ENCODE measurements around the gene NLRP3. TPM values are rescaled to one million over a fixed set of nuclear protein-coding genes. Genes with fewer than 3 reads are reported as not detected.

NLRP3 gene
- total and polyA plus RNA-seq, 2 experiments from 2014 or later: 0.42 TPM; not detected in 1

DNA sequence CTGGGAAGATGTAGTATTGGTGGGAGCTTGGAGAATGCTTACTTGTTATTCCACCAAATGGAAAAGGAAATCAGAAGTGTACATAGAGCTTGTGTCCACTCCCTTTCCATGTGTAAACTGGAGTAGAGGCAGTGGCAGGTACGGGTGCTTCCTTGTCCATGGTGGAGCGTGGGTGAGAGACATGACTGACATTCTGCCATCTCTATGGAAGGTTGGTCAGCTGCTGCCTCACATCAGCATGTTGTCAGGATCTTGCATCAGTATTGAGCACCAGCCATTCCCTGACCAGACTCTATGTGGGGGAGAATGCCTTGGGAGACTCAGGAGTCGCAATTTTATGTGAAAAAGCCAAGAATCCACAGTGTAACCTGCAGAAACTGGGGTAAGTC, 19.8 kb downstream of the NLRP3 start (continued):
- TF ChIP-seq, protein P1, sequence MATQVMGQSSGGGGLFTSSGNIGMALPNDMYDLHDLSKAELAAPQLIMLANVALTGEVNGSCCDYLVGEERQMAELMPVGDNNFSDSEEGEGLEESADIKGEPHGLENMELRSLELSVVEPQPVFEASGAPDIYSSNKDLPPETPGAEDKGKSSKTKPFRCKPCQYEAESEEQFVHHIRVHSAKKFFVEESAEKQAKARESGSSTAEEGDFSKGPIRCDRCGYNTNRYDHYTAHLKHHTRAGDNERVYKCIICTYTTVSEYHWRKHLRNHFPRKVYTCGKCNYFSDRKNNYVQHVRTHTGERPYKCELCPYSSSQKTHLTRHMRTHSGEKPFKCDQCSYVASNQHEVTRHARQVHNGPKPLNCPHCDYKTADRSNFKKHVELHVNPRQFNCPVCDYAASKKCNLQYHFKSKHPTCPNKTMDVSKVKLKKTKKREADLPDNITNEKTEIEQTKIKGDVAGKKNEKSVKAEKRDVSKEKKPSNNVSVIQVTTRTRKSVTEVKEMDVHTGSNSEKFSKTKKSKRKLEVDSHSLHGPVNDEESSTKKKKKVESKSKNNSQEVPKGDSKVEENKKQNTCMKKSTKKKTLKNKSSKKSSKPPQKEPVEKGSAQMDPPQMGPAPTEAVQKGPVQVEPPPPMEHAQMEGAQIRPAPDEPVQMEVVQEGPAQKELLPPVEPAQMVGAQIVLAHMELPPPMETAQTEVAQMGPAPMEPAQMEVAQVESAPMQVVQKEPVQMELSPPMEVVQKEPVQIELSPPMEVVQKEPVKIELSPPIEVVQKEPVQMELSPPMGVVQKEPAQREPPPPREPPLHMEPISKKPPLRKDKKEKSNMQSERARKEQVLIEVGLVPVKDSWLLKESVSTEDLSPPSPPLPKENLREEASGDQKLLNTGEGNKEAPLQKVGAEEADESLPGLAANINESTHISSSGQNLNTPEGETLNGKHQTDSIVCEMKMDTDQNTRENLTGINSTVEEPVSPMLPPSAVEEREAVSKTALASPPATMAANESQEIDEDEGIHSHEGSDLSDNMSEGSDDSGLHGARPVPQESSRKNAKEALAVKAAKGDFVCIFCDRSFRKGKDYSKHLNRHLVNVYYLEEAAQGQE (IDR thresholded peaks at IDR 0.05; ENCODE audit: unreplicated experiment): no peak
- TF ChIP-seq STAT1 (IDR thresholded peaks at IDR 0.05; ENCODE audit: unreplicated experiment) (no peak), NANOG (IDR thresholded peaks at IDR 0.05; ENCODE audit: borderline replicate concordance) (no peak), EZH2 (IDR thresholded peaks at IDR 0.05; ENCODE audit: low read depth, unreplicated experiment) (no peak)
- TF ChIP-seq, protein P2, sequence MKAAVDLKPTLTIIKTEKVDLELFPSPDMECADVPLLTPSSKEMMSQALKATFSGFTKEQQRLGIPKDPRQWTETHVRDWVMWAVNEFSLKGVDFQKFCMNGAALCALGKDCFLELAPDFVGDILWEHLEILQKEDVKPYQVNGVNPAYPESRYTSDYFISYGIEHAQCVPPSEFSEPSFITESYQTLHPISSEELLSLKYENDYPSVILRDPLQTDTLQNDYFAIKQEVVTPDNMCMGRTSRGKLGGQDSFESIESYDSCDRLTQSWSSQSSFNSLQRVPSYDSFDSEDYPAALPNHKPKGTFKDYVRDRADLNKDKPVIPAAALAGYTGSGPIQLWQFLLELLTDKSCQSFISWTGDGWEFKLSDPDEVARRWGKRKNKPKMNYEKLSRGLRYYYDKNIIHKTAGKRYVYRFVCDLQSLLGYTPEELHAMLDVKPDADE (IDR thresholded peaks at IDR 0.05): no peak

DNA sequence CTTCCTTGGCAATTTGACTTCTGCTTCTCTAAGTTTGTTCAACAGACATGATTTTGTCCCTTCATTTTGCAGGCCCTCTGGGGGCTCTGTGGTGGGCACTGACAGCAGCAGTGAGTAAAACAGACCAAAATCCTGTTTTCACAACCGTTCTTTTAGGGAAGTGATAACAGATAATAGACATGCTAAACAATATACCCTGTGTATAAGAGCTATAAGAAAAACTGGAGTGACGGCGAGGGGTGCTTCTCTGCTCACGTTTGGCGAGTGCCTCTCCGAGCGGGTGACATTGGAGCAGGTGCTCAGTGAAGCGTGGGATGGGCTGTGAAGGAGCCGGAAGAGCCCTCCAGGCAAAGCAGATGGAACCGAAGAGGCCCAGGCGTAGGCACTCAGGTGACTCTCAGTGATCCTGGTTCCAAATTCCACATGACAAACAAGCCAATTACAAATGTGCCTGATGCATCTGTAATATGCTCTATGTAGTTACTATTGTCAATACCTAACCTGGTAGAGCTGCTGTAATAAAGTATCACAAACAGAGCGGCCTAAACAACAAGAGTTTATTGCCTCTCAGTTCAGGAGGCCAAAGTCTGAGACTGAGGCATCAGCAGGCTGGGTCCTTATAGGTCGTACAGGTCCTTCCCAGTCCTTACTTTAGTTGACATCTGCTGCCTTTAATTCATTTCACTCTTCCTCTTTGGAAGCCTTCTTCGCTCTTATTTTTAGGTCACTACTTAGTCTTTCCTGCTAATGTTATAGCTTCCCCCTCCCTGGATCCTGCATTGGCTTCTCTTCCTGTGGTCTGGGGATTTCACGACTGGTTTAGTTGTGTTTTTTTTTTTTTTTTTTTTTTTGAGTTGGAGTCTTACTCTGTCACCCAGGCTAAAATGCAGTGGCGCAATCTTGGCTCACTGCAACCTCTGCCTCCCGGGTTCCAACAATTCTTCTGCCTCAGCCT, 21.9 kb downstream of the NLRP3 start:
- Histone ChIP-seq H3K9me2 (ENCODE audit: insufficient read depth) (peaks cover 14% of the 10 kb centered on the region; the same call in 1 of the 2 replicates), H4K20me1 (replicated peaks; ENCODE audit: insufficient read depth) (no peaks in the 10 kb centered on the region), H3K36me3 (ENCODE audit: insufficient read depth) (no peaks in the 10 kb centered on the region), H3K27ac (ENCODE audit: low read depth) (no peak overlapping the region), H3K4me2 (no peak overlapping the region), H3F3A (replicated peaks; ENCODE audit: low read depth) (no peaks in the 10 kb centered on the region), H3K79me2 (replicated peaks; ENCODE audit: insufficient read depth) (no peaks in the 10 kb centered on the region), H2AFZ (no peak overlapping the region), H3K4me3 (no peak overlapping the region), H3K27me3 (ENCODE audit: insufficient read depth) (no peaks in the 10 kb centered on the region), H3K4me1 (ENCODE audit: insufficient read depth) (no peaks in the 10 kb centered on the region; the same call in 1 of the 2 replicates)
- H3K9me3 Mint-ChIP-seq: no peaks in the 10 kb centered on the region
- no peak overlapping the region for H3K4me3 Mint-ChIP-seq
- ATAC-seq (no peak), DNase-seq (ENCODE audit: low spot score) (no peak)
- H3K4me1 Mint-ChIP-seq: peaks cover 6% of the 10 kb centered on the region
- peaks cover 5% of the 10 kb centered on the region for H3K27me3 Mint-ChIP-seq (ENCODE audit: insufficient read depth, low read depth, poor library complexity)
- H3K36me3 Mint-ChIP-seq (ENCODE audit: low read depth): no peaks in the 10 kb centered on the region
- no peak overlapping the region for H3K27ac Mint-ChIP-seq
- TF ChIP-seq CREB1 (CRISPR knock-in tag; IDR thresholded peaks at IDR 0.05; ENCODE audit: low read depth): no peak
- TF ChIP-seq, protein P3, sequence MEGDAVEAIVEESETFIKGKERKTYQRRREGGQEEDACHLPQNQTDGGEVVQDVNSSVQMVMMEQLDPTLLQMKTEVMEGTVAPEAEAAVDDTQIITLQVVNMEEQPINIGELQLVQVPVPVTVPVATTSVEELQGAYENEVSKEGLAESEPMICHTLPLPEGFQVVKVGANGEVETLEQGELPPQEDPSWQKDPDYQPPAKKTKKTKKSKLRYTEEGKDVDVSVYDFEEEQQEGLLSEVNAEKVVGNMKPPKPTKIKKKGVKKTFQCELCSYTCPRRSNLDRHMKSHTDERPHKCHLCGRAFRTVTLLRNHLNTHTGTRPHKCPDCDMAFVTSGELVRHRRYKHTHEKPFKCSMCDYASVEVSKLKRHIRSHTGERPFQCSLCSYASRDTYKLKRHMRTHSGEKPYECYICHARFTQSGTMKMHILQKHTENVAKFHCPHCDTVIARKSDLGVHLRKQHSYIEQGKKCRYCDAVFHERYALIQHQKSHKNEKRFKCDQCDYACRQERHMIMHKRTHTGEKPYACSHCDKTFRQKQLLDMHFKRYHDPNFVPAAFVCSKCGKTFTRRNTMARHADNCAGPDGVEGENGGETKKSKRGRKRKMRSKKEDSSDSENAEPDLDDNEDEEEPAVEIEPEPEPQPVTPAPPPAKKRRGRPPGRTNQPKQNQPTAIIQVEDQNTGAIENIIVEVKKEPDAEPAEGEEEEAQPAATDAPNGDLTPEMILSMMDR (conservative IDR thresholded peaks at IDR 0.05; ENCODE audit: low read depth in 2 of 2): no peak
- TF ChIP-seq EZH2phosphoT487 (IDR thresholded peaks at IDR 0.05; ENCODE audit: unreplicated experiment): no peak
- no peak for TF ChIP-seq EZH2 (IDR thresholded peaks at IDR 0.05; ENCODE audit: low read depth, unreplicated experiment)
- TF ChIP-seq, protein P1 (IDR thresholded peaks at IDR 0.05; ENCODE audit: unreplicated experiment): no peak
- TF ChIP-seq NANOG (IDR thresholded peaks at IDR 0.05; ENCODE audit: borderline replicate concordance): no peak
- TF ChIP-seq ZNF114 (CRISPR knock-in tag; IDR thresholded peaks at IDR 0.05): no peak
- TF ChIP-seq STAT1 (IDR thresholded peaks at IDR 0.05; ENCODE audit: unreplicated experiment): no peak
